HepG2 (cell line): ENCODE results near the gene EPB41L2. TPM values are rescaled to one million over a fixed set of nuclear protein-coding genes. Genes with fewer than 3 reads are reported as not detected.

Source experiments
- ATAC-seq: fragments of 200-7000 bp; cut with Tn5 transposase; 3 replicates; pipeline ENCODE4 v1.9.1; 2020; ENCODE audit warnings: mild to moderate bottlenecking, moderate library complexity
- BruUV-seq: library from RNA; stranded (reverse); fragments of 400-500 nt; replicated peaks from 2 replicates; lab custom pipeline; 2021; lab: Mats Ljungman, UMichigan
- CTCF ChIA-PET: fragments of 300-600 bp; formaldehyde crosslinking; extraction: SDS; loops from one replicate; lab custom pipeline; 2021; ENCODE audit warnings: low total read pairs, inconsistent platforms, low intra/inter-chr PET ratio; lab: Yijun Ruan, JAX
- POLR2A ChIA-PET: fragments of 350-600 bp; sonication (Branson Sonifier 250); formaldehyde crosslinking; loops from one replicate; lab custom pipeline; 2020; ENCODE audit warnings: antibody characterized with exemption, inconsistent platforms; lab: Yijun Ruan, JAX
- DNase-seq: peaks from one replicate; pipeline ENCODE4 v3.0.0-alpha.2; 2015; ENCODE audit warnings: low spot score
- FAIRE-seq: peaks from 3 replicates; lab custom pipeline; 2011; peaks lifted over from hg19 to GRCh38; lab: Jason Lieb, UNC
- H2AFZ ChIP-seq: one replicate; pipeline ENCODE4 v1.6.1; 2011; ENCODE audit warnings: low read length, inconsistent platforms
- H3K27ac ChIP-seq: fragments of 300-600 bp; 3 replicates; pipeline ENCODE4 v1.8.0; 2011; ENCODE audit warnings: mixed run types, mild to moderate bottlenecking, mixed read lengths, low read length, inconsistent platforms; ENCODE audit not compliant: insufficient read depth; ENCODE audit errors: extremely low read length
- H3K27me3 ChIP-seq, 2 experiments: fragments of 200-600 bp in 1 of 2; 2 replicates in 1 of 2; 3 replicates in 1 of 2; pipeline versions ENCODE4 v1.6.0 to v1.8.0; 2011; ENCODE audit warnings: low read length in 2 of 2, mild to moderate bottlenecking in 2 of 2, moderate library complexity in 2 of 2, inconsistent platforms in 1 of 2; ENCODE audit not compliant: insufficient read depth in 2 of 2, control insufficient read depth in 1 of 2
- H3K36me3 ChIP-seq, 2 experiments: fragments of 200-600 bp in 1 of 2; replicated peaks in 1 of 2; 2 replicates in 1 of 2; 3 replicates in 1 of 2; pipeline versions ENCODE4 v1.5.1 to v1.8.0; 2011; ENCODE audit warnings: low read length in 2 of 2, inconsistent platforms in 1 of 2; ENCODE audit not compliant: insufficient read depth in 2 of 2, control insufficient read depth in 1 of 2
- H3K4me1 ChIP-seq: 2 replicates; pipeline ENCODE4 v1.5.1; 2012; ENCODE audit warnings: low read length, inconsistent platforms; ENCODE audit not compliant: insufficient read depth
- H3K4me2 ChIP-seq: 2 replicates; pipeline ENCODE4 v1.6.0; 2011; ENCODE audit warnings: low read depth, low read length, inconsistent platforms
- H3K4me3 ChIP-seq, 3 experiments: fragments of 200-600 bp in 1 of 3; sonication (generic), shearing (Covaris generic) in 1 of 3; replicated peaks in 1 of 3; 2 replicates each; pipeline ENCODE4 v1.5.1; 2011 to 2016; ENCODE audit warnings: low read length in 3 of 3, inconsistent platforms in 2 of 3, low read depth in 2 of 3, mild to moderate bottlenecking in 2 of 3, control low read depth in 1 of 3, mixed read lengths in 1 of 3; ENCODE audit not compliant: insufficient read depth in 1 of 3
- H3K79me2 ChIP-seq: one replicate; pipeline ENCODE4 v1.6.1; 2011; ENCODE audit warnings: low read length, inconsistent platforms; ENCODE audit not compliant: insufficient read depth
- H3K9ac ChIP-seq: 2 replicates; pipeline ENCODE4 v1.6.0; 2011; ENCODE audit warnings: mild to moderate bottlenecking, low read depth, low read length, inconsistent platforms; ENCODE audit not compliant: insufficient read depth
- H3K9me3 ChIP-seq: 2 replicates; pipeline ENCODE4 v1.5.1; 2012; ENCODE audit warnings: mild to moderate bottlenecking, low read length
- H4K20me1 ChIP-seq: 2 replicates; pipeline ENCODE4 v1.6.0; 2011; ENCODE audit warnings: inconsistent platforms, mild to moderate bottlenecking, low read length, moderate library complexity; ENCODE audit not compliant: insufficient read depth
- CTCF ChIP-seq: sonication (generic); formaldehyde crosslinking; IDR thresholded peaks from 2 replicates; pipeline ENCODE4 v1.5.0; 2020; ENCODE audit warnings: mild to moderate bottlenecking, missing genetic modification reagents, moderate library complexity
- HNRNPK ChIP-seq: fragments of 200-400 bp; formaldehyde crosslinking; IDR thresholded peaks from 2 replicates; pipeline ENCODE4 v1.6.1; 2018; ENCODE audit warnings: low read length, low read depth, moderate library complexity, mild to moderate bottlenecking; ENCODE audit not compliant: poor library complexity, severe bottlenecking
- JUN ChIP-seq: sonication (generic); formaldehyde crosslinking; IDR thresholded peaks from 2 replicates; pipeline ENCODE4 v1.4.0; 2020; ENCODE audit warnings: mild to moderate bottlenecking, missing genetic modification reagents
- MAFK ChIP-seq, 2 experiments: IDR thresholded peaks in 1 of 2; conservative IDR thresholded peaks in 1 of 2; 2 replicates each; pipeline ENCODE4 v1.6.1; 2011; ENCODE audit warnings: improper control_type of control experiment in 2 of 2, low read length in 2 of 2
- REPIN1 ChIP-seq: sonication (generic); formaldehyde crosslinking; IDR thresholded peaks from 2 replicates; pipeline ENCODE4 v1.8.0; 2022; ENCODE audit warnings: missing genetic modification reagents, low read depth, mild to moderate bottlenecking, borderline replicate concordance
- RORA ChIP-seq: sonication (generic); formaldehyde crosslinking; IDR thresholded peaks from 2 replicates; pipeline ENCODE4 v1.5.0; 2020; ENCODE audit warnings: mild to moderate bottlenecking, missing genetic modification reagents, moderate library complexity
- STAT6 ChIP-seq: sonication (generic); formaldehyde crosslinking; IDR thresholded peaks from 2 replicates; pipeline ENCODE4 v1.4.0; 2020; ENCODE audit warnings: missing genetic modification reagents, mild to moderate bottlenecking, borderline replicate concordance
- ZC3H13 ChIP-seq: sonication (generic); formaldehyde crosslinking; IDR thresholded peaks from 2 replicates; pipeline ENCODE4 v1.8.1; 2023; ENCODE audit warnings: mild to moderate bottlenecking, missing genetic modification reagents, moderate library complexity
- ZNF24 ChIP-seq: fragments of 450-650 bp; IDR thresholded peaks from 2 replicates; pipeline ENCODE4 v1.6.1; 2017; ENCODE audit warnings: antibody characterized with exemption, mild to moderate bottlenecking
- ZNF256 ChIP-seq: sonication (generic); formaldehyde crosslinking; conservative IDR thresholded peaks from 2 replicates; pipeline ENCODE4 v1.4.0; 2020; ENCODE audit warnings: missing genetic modification reagents
- ZNF263 ChIP-seq: sonication (generic); formaldehyde crosslinking; IDR thresholded peaks from 2 replicates; pipeline ENCODE4 v1.4.0; 2020; ENCODE audit warnings: missing genetic modification reagents
- ZNF337 ChIP-seq: sonication (generic); formaldehyde crosslinking; IDR thresholded peaks from 2 replicates; pipeline ENCODE4 v1.5.1; 2020; ENCODE audit warnings: missing genetic modification reagents, low read depth, mild to moderate bottlenecking, borderline replicate concordance
- ZNF556 ChIP-seq: sonication (generic); formaldehyde crosslinking; IDR thresholded peaks from 2 replicates; pipeline ENCODE4 v1.4.0; 2020; ENCODE audit warnings: mild to moderate bottlenecking, missing genetic modification reagents, borderline replicate concordance
- ZNF790 ChIP-seq: sonication (generic); formaldehyde crosslinking; IDR thresholded peaks from 2 replicates; pipeline ENCODE4 v1.8.0; 2022; ENCODE audit warnings: missing genetic modification reagents, mild to moderate bottlenecking, borderline replicate concordance
- ZSCAN9 ChIP-seq: IDR thresholded peaks from 2 replicates; pipeline ENCODE4 v1.6.1; 2016; ENCODE audit warnings: borderline replicate concordance
- WGBS: methylation state at CpG from one replicate; pipeline ENCODE4 v1.1.6; 2017; ENCODE audit warnings: low lambda C conversion rate; 5-methylcytosine and 5-hydroxymethylcytosine counted together
- in situ Hi-C: cut with HindIII; loops from 2 replicates; pipeline ENCODE4 v1.10.0; 2017; ENCODE audit warnings: low pct_unique_long_range_greater_than_20kb; ENCODE audit not compliant: extremely low pct_ligation_motif_present
- intact Hi-C: fragments of 100-400 bp; cut with micrococcal nuclease; formaldehyde crosslinking; loops from one replicate; pipeline ENCODE4 v1.10.0; 2022; ENCODE audit not compliant: unreplicated experiment
- polyA plus RNA-seq, 8 experiments: library from polyadenylated mRNA; depleted of rRNA in 3 of 8; stranded (reverse) in 7 of 8; unstranded in 1 of 8; fragments of >200 nt; fragmentation: Illumina TruSeq in 4 of 8; extraction: Trizol in 4 of 8; gene quantifications; 2 replicates each; pipeline versions ENCODE4 v1.2.1 to v1.2.3, GENCODE V29; 2011 to 2016; ENCODE audit warnings: low read depth in 4 of 8, missing spikeins in 1 of 8, mixed read lengths in 1 of 8; ENCODE audit not compliant: insufficient read depth in 1 of 8
- total RNA-seq, 5 experiments: library from RNA; depleted of rRNA; stranded (reverse); fragments of >200 nt; fragmentation: Illumina TruSeq; extraction: Trizol; gene quantifications; 2 replicates each; pipeline ENCODE4 v1.2.3, GENCODE V29; 2016; ENCODE audit warnings: low read depth in 1 of 5

EPB41L2 gene
- total and polyA plus RNA-seq, 2 of the 13 experiments (the other 11 are each of a cell fraction or from before 2014, with no cell fraction given), result 41.7 to 56.4 TPM

- peaks cover 83% of the 10 kb centered on the region for H3K79me2 ChIP-seq
- no peak overlapping the region for H3K4me2 ChIP-seq
- BruUV-seq, result no TSS peak
- 95% methylated on average over 5 of the region's 5 CpGs for WGBS
- DNase-seq (no peak), FAIRE-seq (no peak), ATAC-seq (no peak)
- no peak overlapping the region for H3K27ac ChIP-seq
- H3K4me1 ChIP-seq, result peaks cover 11% of the 10 kb centered on the region
- no peaks in the 10 kb centered on the region for H3K36me3 ChIP-seq
- H3K27me3 ChIP-seq, result no peaks in the 10 kb centered on the region
- TF ChIP-seq ZNF556 (CRISPR knock-in tag), result no peak
- no peak for TF ChIP-seq ZSCAN9
- TF ChIP-seq ZC3H13, result no peak
- peak; percentile 33 to 64; a peak in 3 of 4 replicates for TF ChIP-seq MAFK (conservative IDR thresholded peaks at IDR 0.05 in 1 of 2, IDR thresholded peaks at IDR 0.05 in 1 of 2; ENCODE audit: low read length in 2 of 2)
- TF ChIP-seq HNRNPK, result peak; percentile 24
- no peak for TF ChIP-seq STAT6 (CRISPR knock-in tag)
- no peak for TF ChIP-seq JUN
- no peak for TF ChIP-seq ZNF790 (CRISPR knock-in tag)
- no peak for TF ChIP-seq CTCF
- TF ChIP-seq REPIN1 (CRISPR knock-in tag), result no peak
- no peak for TF ChIP-seq ZNF256 (CRISPR knock-in tag)
- TF ChIP-seq ZNF24, result no peak
- no peak for TF ChIP-seq RORA
- TF ChIP-seq ZNF337 (CRISPR knock-in tag), result no peak
- no peak for TF ChIP-seq ZNF263 (CRISPR knock-in tag)
- ChIA-PET CTCF (no interaction called here), POLR2A (no interaction called here)
- 0 out of 2 replicates have a peak, but pooled peaks cover 4% of the 10 kb centered on the region for H4K20me1 ChIP-seq
- no peak overlapping the region for H3K4me3 ChIP-seq
- no peak overlapping the region for H3K9ac ChIP-seq
- intact Hi-C loops, result no loop called here
- in situ Hi-C loops, result no loop called here
- no peaks in the 10 kb centered on the region for H3K9me3 ChIP-seq
- no peak overlapping the region for H2AFZ ChIP-seq
Measured at GRCh38 chr6:130980310-130981032, 82.6 kb downstream of the EPB41L2 start.
